Measurements from ENCODE around the gene TAF7L. TPM values are rescaled to one million over a fixed set of nuclear protein-coding genes. Genes with fewer than 3 reads are reported as not detected.
A peak's percentile ranks its signal among the peaks of the same experiment; 100 is the strongest.
"Not testable (repeated sequence)": the region's sequence is repeated elsewhere in the genome, so short reads cannot be mapped to it uniquely, and the experiment has no call there.

Gene TAF7L
- 0.12 TPM for polyA plus RNA-seq (2013, experiment 1 of 2)
- polyA plus RNA-seq (2013, experiment 2 of 2), result 0.15 TPM

DNA sequence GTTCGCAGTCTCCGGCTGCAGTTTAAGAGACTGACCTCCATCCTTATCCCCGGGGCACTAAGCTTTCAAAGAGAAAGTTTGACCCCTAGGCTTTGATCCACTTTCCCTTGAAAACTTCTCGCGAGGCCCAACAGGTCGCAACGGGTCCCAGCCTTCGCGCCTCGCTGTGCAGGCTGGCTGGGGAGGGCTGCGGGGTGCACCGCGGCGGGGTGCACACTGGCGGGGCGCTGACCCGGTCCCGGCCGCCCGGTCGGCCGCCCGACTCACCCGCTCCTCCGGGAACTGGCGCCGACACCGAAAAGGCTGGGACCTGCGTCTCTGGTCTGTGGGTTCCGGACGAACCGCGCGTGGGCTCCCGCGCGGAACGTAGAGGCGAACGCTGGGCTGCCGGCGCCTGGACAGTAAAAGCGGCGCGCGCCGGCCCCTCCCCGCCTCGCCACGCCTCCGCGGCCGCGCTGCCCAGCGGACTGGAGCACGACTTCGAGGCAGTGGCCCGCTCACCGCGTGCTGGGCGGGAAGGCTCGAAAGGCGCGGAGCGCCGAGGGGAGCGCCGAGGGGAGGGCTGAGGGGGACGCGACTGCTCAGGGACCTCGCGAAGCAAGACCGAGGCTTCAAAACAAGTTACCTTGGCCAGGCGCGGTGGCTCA lies at the start of gene TAF7L:
TAF7L (minus strand) TSS at position 378 of the 647 bp plus-strand sequence. CDS start 3,791 bp downstream, outside the sequence.
- no peak within 1 kb of the TSS for H2AFZ ChIP-seq (ENCODE audit: low read depth, low read length)
- no peak within 1 kb of the TSS for H2BK5ac ChIP-seq (ENCODE audit: low read depth, low read length, poor library complexity, severe bottlenecking)
- H2AK5ac ChIP-seq (ENCODE audit: low read length, severe bottlenecking), result no peak within 1 kb of the TSS
- 97% methylated on average over 52 of the region's 75 CpGs for WGBS
- H3K23ac ChIP-seq (ENCODE audit: low read length in 2 of 2), result no peak within 1 kb of the TSS
- H4K8ac ChIP-seq (ENCODE audit: low read length), result no peak within 1 kb of the TSS
- no peak within 1 kb of the TSS for H3K9ac ChIP-seq (ENCODE audit: low read length)
- H2BK120ac ChIP-seq (ENCODE audit: low read depth, low read length), result no peak within 1 kb of the TSS
- H3K9me3 ChIP-seq (ENCODE audit: control insufficient read depth, low read length), result no peaks in the 10 kb centered on the region
- no peaks in the 10 kb centered on the region for H3K4me1 ChIP-seq (ENCODE audit: control insufficient read depth, insufficient read depth, low read depth, low read length)
- H3K18ac ChIP-seq (ENCODE audit: low read depth in 1 of 2, low read length in 2 of 2), result no peak within 1 kb of the TSS
- H3K4ac ChIP-seq (ENCODE audit: low read depth in 1 of 2, low read length in 2 of 2), result no peak within 1 kb of the TSS
- H2BK12ac ChIP-seq (ENCODE audit: low read length in 2 of 2), result no peak within 1 kb of the TSS
- no peak within 1 kb of the TSS for H4K91ac ChIP-seq (ENCODE audit: low read length)
- H3K4me2 ChIP-seq (ENCODE audit: low read length, poor library complexity, severe bottlenecking), result no peak within 1 kb of the TSS
- DNase-seq, result no peak
- H3K79me1 ChIP-seq (replicated peaks; ENCODE audit: low read length, poor library complexity, severe bottlenecking), result no peaks in the 10 kb centered on the region
- H3K4me3 ChIP-seq (ENCODE audit: insufficient read depth in 1 of 2, low read depth in 1 of 2, low read length in 2 of 2), result peak within 1 kb of the TSS in 1 of 2 experiments; percentile 49
- H3K36me3 ChIP-seq (ENCODE audit: control insufficient read depth in 1 of 2, insufficient read depth in 2 of 2, low read depth in 1 of 2, low read length in 2 of 2), result peaks cover 0 to 3% of the 10 kb centered on the region in 2 experiments
- H3K27me3 ChIP-seq (ENCODE audit: control insufficient read depth in 1 of 2, insufficient read depth in 1 of 2, low read length in 2 of 2), result peaks cover 0 to 7% of the 10 kb centered on the region in 2 experiments
- no peak within 1 kb of the TSS for H2BK15ac ChIP-seq (ENCODE audit: low read depth, poor library complexity, severe bottlenecking)
- H3K14ac ChIP-seq (ENCODE audit: low read length in 2 of 2), result no peak within 1 kb of the TSS
- no peak within 1 kb of the TSS for H3K27ac ChIP-seq (ENCODE audit: low read length, poor library complexity, severe bottlenecking)

DNA sequence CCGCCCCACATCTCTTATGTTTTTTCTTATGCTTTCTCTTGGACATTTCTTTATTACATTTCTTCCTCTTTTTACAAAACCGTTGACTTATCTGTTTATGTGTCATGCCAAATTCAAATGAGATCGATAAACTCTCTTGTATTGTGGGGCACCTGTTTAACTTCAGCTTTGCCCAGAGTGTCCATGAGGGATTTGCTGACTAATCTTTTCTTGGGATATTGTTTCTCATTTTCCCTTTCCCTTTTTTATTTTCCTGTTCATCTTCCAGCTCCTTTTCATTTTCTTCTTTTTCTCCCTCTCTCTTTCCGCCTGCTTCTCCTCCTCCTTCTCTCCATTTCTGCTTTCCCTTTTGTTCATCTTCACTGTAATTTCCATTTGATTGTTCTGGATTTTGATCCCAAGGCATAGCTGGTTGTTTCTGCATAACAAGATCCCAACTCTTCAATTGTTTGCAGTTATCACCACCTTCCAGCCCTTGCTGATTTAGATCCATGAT lies 46.7 kb upstream of the TAF7L start:
- DNase-seq, result no peak
- Histone ChIP-seq H4K91ac (ENCODE audit: low read length) (no peak overlapping the region), H3K23ac (ENCODE audit: low read length in 2 of 2) (no peak overlapping the region), H3K4me3 (ENCODE audit: insufficient read depth in 1 of 2, low read depth in 1 of 2, low read length in 2 of 2) (no peak overlapping the region), H2AFZ (ENCODE audit: low read depth, low read length) (no peak overlapping the region), H3K14ac (ENCODE audit: low read length in 2 of 2) (no peak overlapping the region), H3K27me3 (ENCODE audit: control insufficient read depth in 1 of 2, insufficient read depth in 1 of 2, low read length in 2 of 2) (no peaks in the 10 kb centered on the region), H2BK120ac (ENCODE audit: low read depth, low read length) (no peak overlapping the region), H3K9ac (ENCODE audit: low read length) (no peak overlapping the region), H3K36me3 (ENCODE audit: control insufficient read depth in 1 of 2, insufficient read depth in 2 of 2, low read depth in 1 of 2, low read length in 2 of 2) (no peaks in the 10 kb centered on the region), H3K4me2 (ENCODE audit: low read length, poor library complexity, severe bottlenecking) (no peak overlapping the region), H3K4ac (ENCODE audit: low read depth in 1 of 2, low read length in 2 of 2) (no peak overlapping the region), H3K4me1 (ENCODE audit: control insufficient read depth, insufficient read depth, low read depth, low read length) (no peaks in the 10 kb centered on the region), H3K9me3 (ENCODE audit: control insufficient read depth, low read length) (peaks cover 3% of the 10 kb centered on the region), H3K27ac (ENCODE audit: low read length, poor library complexity, severe bottlenecking) (no peak overlapping the region), H2BK12ac (ENCODE audit: low read length in 2 of 2) (no peak overlapping the region), H3K79me1 (replicated peaks; ENCODE audit: low read length, poor library complexity, severe bottlenecking) (no peaks in the 10 kb centered on the region), H2BK5ac (ENCODE audit: low read depth, low read length, poor library complexity, severe bottlenecking) (no peak overlapping the region), H2BK15ac (ENCODE audit: low read depth, poor library complexity, severe bottlenecking) (no peak overlapping the region), H3K18ac (ENCODE audit: low read depth in 1 of 2, low read length in 2 of 2) (no peak overlapping the region), H4K8ac (ENCODE audit: low read length) (no peak overlapping the region), H2AK5ac (ENCODE audit: low read length, severe bottlenecking) (no peak overlapping the region)
- 94% methylated on average over 4 of the region's 4 CpGs for WGBS

DNA sequence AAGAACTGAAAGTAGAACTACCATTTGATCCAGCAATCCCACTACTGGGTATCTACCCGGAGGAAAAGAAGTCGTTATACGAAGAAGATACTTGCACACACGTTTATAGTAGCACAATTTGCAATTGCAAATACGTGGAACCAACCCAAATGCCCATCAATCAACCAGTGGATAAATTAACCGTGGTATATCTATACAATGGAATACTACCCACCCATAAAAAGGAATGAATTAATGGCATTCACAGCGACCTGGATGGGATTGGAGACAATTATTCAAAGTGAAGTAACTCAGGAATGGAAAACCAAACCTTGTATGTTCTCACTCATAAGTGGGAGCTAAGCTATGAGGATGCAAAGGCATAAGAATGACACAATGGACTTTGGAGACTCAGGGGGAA lies 43.2 kb upstream of the TAF7L start:
- H3K4me3 ChIP-seq (ENCODE audit: insufficient read depth in 1 of 2, low read depth in 1 of 2, low read length in 2 of 2); H3K27me3 ChIP-seq (ENCODE audit: control insufficient read depth in 1 of 2, insufficient read depth in 1 of 2, low read length in 2 of 2); H3K23ac ChIP-seq (ENCODE audit: low read length in 2 of 2); H3K9me3 ChIP-seq (ENCODE audit: control insufficient read depth, low read length); H3K14ac ChIP-seq (ENCODE audit: low read length in 2 of 2); H2BK12ac ChIP-seq (ENCODE audit: low read length in 2 of 2); H2AK5ac ChIP-seq (ENCODE audit: low read length, severe bottlenecking); H3K36me3 ChIP-seq (ENCODE audit: control insufficient read depth in 1 of 2, insufficient read depth in 2 of 2, low read depth in 1 of 2, low read length in 2 of 2); H3K9ac ChIP-seq (ENCODE audit: low read length); DNase-seq; H4K91ac ChIP-seq (ENCODE audit: low read length); H3K4ac ChIP-seq (ENCODE audit: low read depth in 1 of 2, low read length in 2 of 2); H3K79me1 ChIP-seq (replicated peaks; ENCODE audit: low read length, poor library complexity, severe bottlenecking); H2BK15ac ChIP-seq (ENCODE audit: low read depth, poor library complexity, severe bottlenecking); H2BK5ac ChIP-seq (ENCODE audit: low read depth, low read length, poor library complexity, severe bottlenecking); H3K18ac ChIP-seq (ENCODE audit: low read depth in 1 of 2, low read length in 2 of 2); H3K4me2 ChIP-seq (ENCODE audit: low read length, poor library complexity, severe bottlenecking); H3K27ac ChIP-seq (ENCODE audit: low read length, poor library complexity, severe bottlenecking); H2BK120ac ChIP-seq (ENCODE audit: low read depth, low read length); H3K4me1 ChIP-seq (ENCODE audit: control insufficient read depth, insufficient read depth, low read depth, low read length); H2AFZ ChIP-seq (ENCODE audit: low read depth, low read length); H4K8ac ChIP-seq (ENCODE audit: low read length): not testable (repeated sequence)
- WGBS, result 60% methylated on average over 1 of the region's 7 CpGs

DNA sequence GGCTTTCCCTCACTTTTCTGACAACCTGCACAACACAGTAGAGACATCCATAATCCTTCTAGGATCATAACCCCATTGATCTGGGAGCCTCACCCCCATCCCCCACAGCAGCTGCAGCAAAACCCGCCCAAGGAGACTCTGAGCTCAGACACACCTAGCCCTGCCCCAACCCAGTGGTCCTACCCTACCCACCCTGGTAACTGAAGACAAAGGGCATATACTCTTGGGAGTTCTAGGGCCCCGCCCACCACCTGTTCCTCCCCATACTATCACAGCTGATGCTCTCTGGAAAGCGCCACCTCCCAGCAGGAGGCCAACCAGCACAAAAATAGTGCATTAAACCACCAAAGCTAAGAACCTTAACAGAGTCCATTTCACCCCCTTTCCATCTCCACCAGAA lies 35.5 kb upstream of the TAF7L start:
- not testable (repeated sequence) for H2AK5ac ChIP-seq (ENCODE audit: low read length, severe bottlenecking); H3K79me1 ChIP-seq (replicated peaks; ENCODE audit: low read length, poor library complexity, severe bottlenecking); DNase-seq; H4K91ac ChIP-seq (ENCODE audit: low read length); H3K36me3 ChIP-seq (ENCODE audit: control insufficient read depth in 1 of 2, insufficient read depth in 2 of 2, low read depth in 1 of 2, low read length in 2 of 2); H3K4me1 ChIP-seq (ENCODE audit: control insufficient read depth, insufficient read depth, low read depth, low read length); H3K14ac ChIP-seq (ENCODE audit: low read length in 2 of 2); H3K9me3 ChIP-seq (ENCODE audit: control insufficient read depth, low read length); H3K18ac ChIP-seq (ENCODE audit: low read depth in 1 of 2, low read length in 2 of 2); H2BK120ac ChIP-seq (ENCODE audit: low read depth, low read length); H3K9ac ChIP-seq (ENCODE audit: low read length); H3K4ac ChIP-seq (ENCODE audit: low read depth in 1 of 2, low read length in 2 of 2); H4K8ac ChIP-seq (ENCODE audit: low read length); H3K23ac ChIP-seq (ENCODE audit: low read length in 2 of 2); H2AFZ ChIP-seq (ENCODE audit: low read depth, low read length); H3K4me2 ChIP-seq (ENCODE audit: low read length, poor library complexity, severe bottlenecking); H2BK12ac ChIP-seq (ENCODE audit: low read length in 2 of 2); H3K27me3 ChIP-seq (ENCODE audit: control insufficient read depth in 1 of 2, insufficient read depth in 1 of 2, low read length in 2 of 2); H3K27ac ChIP-seq (ENCODE audit: low read length, poor library complexity, severe bottlenecking); H3K4me3 ChIP-seq (ENCODE audit: insufficient read depth in 1 of 2, low read depth in 1 of 2, low read length in 2 of 2); H2BK15ac ChIP-seq (ENCODE audit: low read depth, poor library complexity, severe bottlenecking); H2BK5ac ChIP-seq (ENCODE audit: low read depth, low read length, poor library complexity, severe bottlenecking)
- WGBS, result 98% methylated on average over 3 of the region's 3 CpGs
